ENCODE measurements around the gene RGL2.
"Not testable (repeated sequence)": the region's sequence is repeated elsewhere in the genome, so short reads cannot be mapped to it uniquely, and the experiment has no call there.

RGL2 gene

GRCh38 chr6:33298773-33299236 lies at the start of gene RGL2:
Gene RGL2, minus strand, starts transcription at chr6:33298942. Its CDS starts 332 bp downstream, at chr6:33298610.
- DNase-seq: peak; percentile 50

GRCh38 chr6:33347816-33348215 lies 49.1 kb upstream of the RGL2 start:
- DNase-seq: no peak

- DNase-seq: not testable (repeated sequence)
These were observed 48.2 kb upstream of the RGL2 start for GRCh38 chr6:33346972-33347371.

GRCh38 chr6:33344701-33345697 lies 46.3 kb upstream of the RGL2 start:
- peak; percentile 78 for DNase-seq

- no peak for DNase-seq
These were observed 45.3 kb upstream of the RGL2 start for GRCh38 chr6:33343953-33344611.

GRCh38 chr6:33343606-33343952 lies 44.8 kb upstream of the RGL2 start:
- DNase-seq: not testable (repeated sequence)

- DNase-seq: no peak
These were observed 40.5 kb upstream of the RGL2 start for GRCh38 chr6:33339193-33339592.

GRCh38 chr6:33336495-33336894 lies 37.8 kb upstream of the RGL2 start:
- DNase-seq: no peak

GRCh38 chr6:33335916-33336315 lies 37.2 kb upstream of the RGL2 start:
- DNase-seq: no peak

- no peak for DNase-seq
These were observed 34.9 kb upstream of the RGL2 start for GRCh38 chr6:33333666-33334065.

- DNase-seq: no peak
These were observed 32.0 kb upstream of the RGL2 start for GRCh38 chr6:33330736-33331135.

- no peak for DNase-seq
These were observed 30.3 kb upstream of the RGL2 start for GRCh38 chr6:33329058-33329457.

GRCh38 chr6:33324125-33324524 lies 25.4 kb upstream of the RGL2 start:
- DNase-seq: no peak

- no peak for DNase-seq
These were observed 24.8 kb upstream of the RGL2 start for GRCh38 chr6:33323623-33323948.

- no peak for DNase-seq
These were observed 22.5 kb upstream of the RGL2 start for GRCh38 chr6:33321227-33321626.

- DNase-seq: peak; percentile 83
These were observed 21.8 kb upstream of the RGL2 start for GRCh38 chr6:33320315-33321181.

- DNase-seq: no peak
These were observed 21.2 kb upstream of the RGL2 start for GRCh38 chr6:33319939-33320314.

GRCh38 chr6:33318426-33319073 lies 19.8 kb upstream of the RGL2 start:
- no peak for DNase-seq

- DNase-seq: peak; percentile 99
These were observed 19.1 kb upstream of the RGL2 start, which contains the start of gene ZBTB22 for GRCh38 chr6:33317669-33318425. Gene ZBTB22, minus strand, starts transcription at chr6:33317744. Its CDS starts 828 bp downstream, at chr6:33316916.

GRCh38 chr6:33317419-33317668 lies 18.6 kb upstream of the RGL2 start:
- DNase-seq: no peak

GRCh38 chr6:33316603-33317418 lies 18.1 kb upstream of the RGL2 start:
- no peak for DNase-seq

Measured in fibroblast of skin of right quadriceps (primary cell).